IPS-18c (cell line): ENCODE data around the gene NCAM1.
A peak's percentile ranks its signal among the peaks of the same experiment; 100 is the strongest.

Experiments
- H3K4me3 ChIP-seq: 2 replicates; pipeline ENCODE4 v1.7.0; 2013; ENCODE audit warnings: low read depth, mild to moderate bottlenecking, low read length, moderate library complexity; ENCODE audit not compliant: insufficient read depth
- H3K9me3 ChIP-seq: one replicate; pipeline ENCODE4 v1.6.1; 2013; ENCODE audit warnings: mild to moderate bottlenecking, low read length, moderate library complexity; ENCODE audit not compliant: control insufficient read depth, insufficient read depth

Gene NCAM1

GRCh38 chr11:112963368-112963955, 2.2 kb downstream of the NCAM1 start:
- H3K4me3 ChIP-seq, result peak overlapping the region; percentile 74
- H3K9me3 ChIP-seq, result peaks cover 2% of the 10 kb centered on the region

GRCh38 chr11:112965656-112966055, 4.4 kb downstream of the NCAM1 start:
- H3K9me3 ChIP-seq, result no peaks in the 10 kb centered on the region
- no peak overlapping the region for H3K4me3 ChIP-seq

GRCh38 chr11:112966561-112966960, 5.3 kb downstream of the NCAM1 start:
- no peak overlapping the region for H3K4me3 ChIP-seq
- no peaks in the 10 kb centered on the region for H3K9me3 ChIP-seq

GRCh38 chr11:112967082-112967481, 5.9 kb downstream of the NCAM1 start:
- H3K9me3 ChIP-seq, result no peaks in the 10 kb centered on the region
- H3K4me3 ChIP-seq, result no peak overlapping the region

GRCh38 chr11:112968941-112969713, 7.9 kb downstream of the NCAM1 start:
- H3K4me3 ChIP-seq, result no peak overlapping the region

GRCh38 chr11:112971195-112971594, 10.0 kb downstream of the NCAM1 start:
- Histone ChIP-seq H3K9me3 (no peaks in the 10 kb centered on the region), H3K4me3 (no peak overlapping the region)

More at GRCh38 chr11:112968941-112969713, 7.9 kb downstream of the NCAM1 start:
- no peaks in the 10 kb centered on the region for H3K9me3 ChIP-seq

GRCh38 chr11:112971827-112972226, 10.6 kb downstream of the NCAM1 start:
- no peak overlapping the region for H3K4me3 ChIP-seq
- no peaks in the 10 kb centered on the region for H3K9me3 ChIP-seq

- Histone ChIP-seq H3K9me3 (no peaks in the 10 kb centered on the region), H3K4me3 (no peak overlapping the region)
Observed at GRCh38 chr11:112972399-112973145, 11.4 kb downstream of the NCAM1 start.

GRCh38 chr11:112975051-112975450, 13.8 kb downstream of the NCAM1 start:
- no peaks in the 10 kb centered on the region for H3K9me3 ChIP-seq
- no peak overlapping the region for H3K4me3 ChIP-seq

GRCh38 chr11:112975493-112975892, 14.3 kb downstream of the NCAM1 start:
- no peaks in the 10 kb centered on the region for H3K9me3 ChIP-seq
- no peak overlapping the region for H3K4me3 ChIP-seq

- Histone ChIP-seq H3K9me3 (no peaks in the 10 kb centered on the region), H3K4me3 (no peak overlapping the region)
Observed at GRCh38 chr11:112977755-112978154, 16.5 kb downstream of the NCAM1 start.

GRCh38 chr11:112983887-112984286, 22.7 kb downstream of the NCAM1 start:
- Histone ChIP-seq H3K9me3 (no peaks in the 10 kb centered on the region), H3K4me3 (no peak overlapping the region)

- H3K9me3 ChIP-seq, result no peaks in the 10 kb centered on the region
- H3K4me3 ChIP-seq, result no peak overlapping the region
Observed at GRCh38 chr11:112989198-112989597, 28.0 kb downstream of the NCAM1 start.

GRCh38 chr11:112993808-112994207, 32.6 kb downstream of the NCAM1 start:
- H3K9me3 ChIP-seq, result no peaks in the 10 kb centered on the region
- no peak overlapping the region for H3K4me3 ChIP-seq

GRCh38 chr11:112995423-112996090, 34.3 kb downstream of the NCAM1 start:
- no peaks in the 10 kb centered on the region for H3K9me3 ChIP-seq

GRCh38 chr11:112996994-112997393, 35.8 kb downstream of the NCAM1 start:
- Histone ChIP-seq H3K9me3 (no peaks in the 10 kb centered on the region), H3K4me3 (no peak overlapping the region)

More at GRCh38 chr11:112995423-112996090, 34.3 kb downstream of the NCAM1 start:
- H3K4me3 ChIP-seq, result no peak overlapping the region

- Histone ChIP-seq H3K9me3 (no peaks in the 10 kb centered on the region), H3K4me3 (no peak overlapping the region)
Observed at GRCh38 chr11:112997857-112998466, 36.7 kb downstream of the NCAM1 start.
